PC-9 (cell line): ENCODE results near the gene NPW.

Source experiments
- CTCF ChIP-seq: fragments of 200-600 bp; sonication (generic); conservative IDR thresholded peaks from 2 replicates; pipeline ENCODE4 v1.6.1; 2017; ENCODE audit warnings: mixed run types, antibody characterized with exemption, mild to moderate bottlenecking, moderate library complexity
- EZH2 ChIP-seq: fragments of 200-600 bp; sonication (generic); IDR thresholded peaks from 2 replicates; pipeline ENCODE4 v1.8.0; 2017; ENCODE audit warnings: antibody characterized with exemption, low read depth

- TF ChIP-seq CTCF = no peak
- no peak for TF ChIP-seq EZH2
Measured at GRCh38 chr16:2005646-2006045, 13.9 kb upstream of the NPW start.
